C4-2B (cell line): Measurements from ENCODE around the gene LRRC4C.

ENCODE experiments used
- H3K27ac ChIP-seq: fragments of 450-650 bp; 2 replicates; pipeline ENCODE4 v1.5.1; 2017
- ZFX ChIP-seq: fragments of 450-650 bp; IDR thresholded peaks from 2 replicates; pipeline ENCODE4 v1.6.1; 2017
- TF ChIP-seq, protein P1 (sequence below): fragments of 450-650 bp; conservative IDR thresholded peaks from 2 replicates; pipeline ENCODE4 v1.5.1; 2017; ENCODE audit warnings: mild to moderate bottlenecking

LRRC4C gene

DNA sequence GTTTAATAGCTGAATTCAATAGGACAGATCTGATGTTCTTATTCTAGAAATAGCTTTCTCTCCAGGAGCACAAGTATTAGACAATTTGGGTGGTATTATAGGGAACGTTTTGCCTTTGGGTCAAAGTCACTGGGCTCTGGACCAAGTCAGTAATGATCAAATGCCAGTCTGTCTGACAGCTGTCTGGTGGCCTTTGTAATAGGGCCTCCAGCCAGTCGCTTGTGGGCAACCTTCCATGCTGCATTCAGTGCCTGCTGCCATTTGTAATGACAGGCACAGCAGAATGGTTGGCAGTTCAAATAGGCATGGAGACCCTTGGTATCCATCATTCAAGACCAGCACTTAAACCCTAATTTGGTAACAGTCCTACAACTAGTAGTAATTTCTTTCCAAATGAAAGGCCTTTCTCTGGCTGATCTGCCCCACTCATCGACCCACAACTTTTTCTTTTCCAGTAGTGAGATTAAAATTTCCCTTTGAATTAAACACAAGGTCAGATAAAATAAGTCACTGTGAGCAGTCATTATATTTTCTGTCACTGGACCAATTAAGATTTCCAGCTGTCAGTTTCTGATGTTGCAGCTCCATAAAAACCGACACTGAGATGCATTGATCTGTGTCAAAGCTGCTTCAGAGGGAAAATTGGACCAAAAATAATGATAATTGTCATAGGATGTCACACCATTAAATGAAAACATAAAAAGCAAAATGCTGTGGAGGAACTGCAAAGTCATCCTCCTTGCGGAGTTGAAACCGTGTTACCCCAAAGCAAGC is 1038.1 kb downstream of the LRRC4C start:
- TF ChIP-seq, protein P1, sequence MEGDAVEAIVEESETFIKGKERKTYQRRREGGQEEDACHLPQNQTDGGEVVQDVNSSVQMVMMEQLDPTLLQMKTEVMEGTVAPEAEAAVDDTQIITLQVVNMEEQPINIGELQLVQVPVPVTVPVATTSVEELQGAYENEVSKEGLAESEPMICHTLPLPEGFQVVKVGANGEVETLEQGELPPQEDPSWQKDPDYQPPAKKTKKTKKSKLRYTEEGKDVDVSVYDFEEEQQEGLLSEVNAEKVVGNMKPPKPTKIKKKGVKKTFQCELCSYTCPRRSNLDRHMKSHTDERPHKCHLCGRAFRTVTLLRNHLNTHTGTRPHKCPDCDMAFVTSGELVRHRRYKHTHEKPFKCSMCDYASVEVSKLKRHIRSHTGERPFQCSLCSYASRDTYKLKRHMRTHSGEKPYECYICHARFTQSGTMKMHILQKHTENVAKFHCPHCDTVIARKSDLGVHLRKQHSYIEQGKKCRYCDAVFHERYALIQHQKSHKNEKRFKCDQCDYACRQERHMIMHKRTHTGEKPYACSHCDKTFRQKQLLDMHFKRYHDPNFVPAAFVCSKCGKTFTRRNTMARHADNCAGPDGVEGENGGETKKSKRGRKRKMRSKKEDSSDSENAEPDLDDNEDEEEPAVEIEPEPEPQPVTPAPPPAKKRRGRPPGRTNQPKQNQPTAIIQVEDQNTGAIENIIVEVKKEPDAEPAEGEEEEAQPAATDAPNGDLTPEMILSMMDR = no peak
- TF ChIP-seq ZFX = no peak
- H3K27ac ChIP-seq = no peak overlapping the region

DNA sequence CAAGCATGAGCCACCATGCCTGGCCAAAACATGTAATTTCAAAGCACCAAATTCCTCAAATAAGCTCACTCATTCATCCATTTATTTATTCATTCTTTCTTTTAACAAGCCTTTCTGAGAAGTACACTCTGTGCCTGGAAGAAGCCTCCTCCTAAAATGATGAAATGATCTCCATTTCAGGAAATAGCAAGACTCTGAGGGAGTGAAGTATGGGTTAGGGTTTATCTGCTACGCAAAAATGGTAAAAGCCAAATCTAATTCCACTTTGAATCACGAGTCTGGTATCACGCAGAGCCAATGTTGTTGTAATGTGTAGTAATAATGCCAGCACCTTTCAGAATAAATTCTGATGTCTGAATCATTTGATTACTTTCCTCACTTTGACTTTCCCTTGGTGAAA is 1041.8 kb downstream of the LRRC4C start:
- no peak overlapping the region for H3K27ac ChIP-seq
- TF ChIP-seq, protein P1 = no peak
- TF ChIP-seq ZFX = no peak

DNA sequence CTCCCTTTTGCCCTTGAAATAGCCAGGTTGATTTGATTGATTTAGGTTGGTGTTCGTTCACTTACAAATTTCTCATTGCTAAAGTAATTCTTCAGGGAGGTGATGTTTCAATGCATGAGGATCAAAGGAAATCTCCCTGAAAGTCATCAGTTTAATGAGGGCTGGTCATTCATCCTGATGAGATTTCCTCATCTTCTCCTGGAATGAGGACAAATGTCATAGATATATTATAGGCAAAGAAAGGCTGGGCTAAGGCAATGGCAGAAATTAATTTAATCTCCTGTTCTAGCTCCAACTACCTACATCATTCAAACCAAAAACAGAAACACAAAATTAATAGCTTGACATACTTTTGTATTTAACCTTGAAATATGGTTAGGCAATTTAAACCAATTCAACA is 1052.1 kb downstream of the LRRC4C start:
- no peak for TF ChIP-seq ZFX
- TF ChIP-seq, protein P1 = no peak
- no peak overlapping the region for H3K27ac ChIP-seq

DNA sequence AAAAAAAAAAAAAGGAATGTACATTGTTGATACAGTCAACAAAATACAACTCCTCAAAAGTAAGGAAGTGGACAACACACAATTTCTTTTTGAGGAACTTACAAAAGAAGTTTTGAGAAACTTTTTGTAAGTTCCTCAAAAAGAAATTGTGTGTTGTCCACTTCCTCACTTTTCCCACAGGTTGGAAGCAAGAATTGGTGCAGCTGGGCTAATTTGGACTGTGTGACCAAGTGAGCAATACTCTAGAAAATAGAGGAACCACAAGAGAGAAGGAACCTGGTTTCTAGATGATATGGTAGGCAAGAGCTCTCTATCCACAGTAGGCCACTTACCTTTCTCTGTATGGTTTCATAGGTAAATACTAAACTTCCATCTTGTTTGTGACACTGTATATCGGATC is 1053.8 kb downstream of the LRRC4C start:
- no peak overlapping the region for H3K27ac ChIP-seq
- no peak for TF ChIP-seq ZFX
- TF ChIP-seq, protein P1 = no peak

DNA sequence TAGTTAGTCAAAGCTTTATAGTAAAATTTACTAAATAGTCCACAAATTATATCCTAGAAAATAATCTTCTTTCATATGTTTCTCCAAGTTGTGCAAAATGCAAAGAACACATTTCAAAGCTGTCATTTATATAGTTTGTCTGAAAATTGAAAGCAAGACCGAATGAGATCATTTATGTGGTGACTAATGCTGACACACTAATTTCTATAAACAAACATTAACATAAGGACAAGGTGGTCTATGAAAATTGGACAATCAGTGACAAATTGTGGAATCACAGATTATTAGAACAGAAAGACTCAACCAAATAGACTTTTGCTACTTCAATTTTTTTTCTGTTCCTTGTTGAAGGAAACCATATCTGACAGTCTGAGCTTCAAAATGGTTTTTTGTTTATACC is 1056.1 kb downstream of the LRRC4C start:
- no peak for TF ChIP-seq ZFX
- TF ChIP-seq, protein P1 = no peak
- no peak overlapping the region for H3K27ac ChIP-seq

DNA sequence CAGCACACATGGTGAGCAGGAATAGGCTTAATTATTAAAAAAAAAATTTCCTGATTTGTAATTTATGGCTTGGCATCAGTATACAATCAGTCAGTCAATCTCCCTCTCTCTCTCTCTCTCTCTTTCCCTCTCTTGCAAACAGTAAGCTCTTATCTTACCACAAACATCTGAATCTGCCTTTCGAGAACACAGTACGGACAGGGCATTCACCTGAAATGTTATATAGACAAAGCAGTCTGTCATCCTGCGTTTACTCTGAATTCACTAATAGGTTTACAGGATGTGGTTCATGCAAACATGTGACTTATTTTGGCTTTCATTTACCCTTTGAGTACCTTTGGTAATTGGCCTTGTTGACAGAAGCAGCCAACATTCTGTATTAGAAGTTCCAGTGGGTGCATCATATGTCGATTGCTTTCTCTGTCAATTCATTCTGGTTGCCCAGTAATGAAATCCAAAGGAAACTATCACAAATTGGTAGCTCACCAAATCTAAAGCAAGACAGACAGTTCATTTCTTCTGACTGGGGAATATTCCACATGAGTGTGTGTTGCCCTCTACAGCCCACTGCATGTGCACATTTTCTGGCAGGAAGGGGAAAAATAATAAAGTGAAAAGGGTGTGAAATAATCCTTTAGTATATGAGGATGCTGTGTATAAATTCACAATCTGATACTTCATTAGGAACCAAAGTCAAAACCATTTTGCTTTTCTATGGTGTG is 1058.2 kb downstream of the LRRC4C start:
- no peak overlapping the region for H3K27ac ChIP-seq
- TF ChIP-seq, protein P1 = no peak
- TF ChIP-seq ZFX = no peak

DNA sequence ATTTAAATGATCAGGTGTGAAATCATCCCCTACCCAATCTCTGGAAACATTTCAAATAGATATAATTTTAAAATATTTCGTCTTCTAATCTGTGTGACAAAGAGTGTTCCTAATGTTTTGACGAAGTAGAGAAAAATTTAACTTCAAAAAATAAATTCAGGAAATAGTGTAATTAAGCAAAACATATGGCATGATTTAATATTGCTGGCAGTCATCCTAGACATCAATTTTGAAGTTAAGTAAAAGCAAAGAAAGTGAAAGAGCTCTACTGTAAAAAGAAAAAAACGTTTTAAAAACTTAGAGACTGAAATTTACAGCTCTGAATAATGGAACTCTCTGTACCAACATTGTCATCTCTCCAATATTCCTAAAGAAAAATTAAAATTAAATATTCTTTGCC is 1062.3 kb downstream of the LRRC4C start:
- no peak overlapping the region for H3K27ac ChIP-seq
- no peak for TF ChIP-seq ZFX
- TF ChIP-seq, protein P1 = no peak
